B cell (primary cell): ENCODE results near the gene BARX1.

Experiments used
- EZH2 ChIP-seq: IDR thresholded peaks from 2 replicates; pipeline ENCODE4 v1.6.1; 2012; ENCODE audit warnings: borderline replicate concordance, low read depth, mild to moderate bottlenecking, moderate library complexity, low read length; ENCODE audit not compliant: insufficient read depth, poor library complexity, severe bottlenecking
- TF ChIP-seq, protein P1 (sequence below): fragments of 200-600 bp; IDR thresholded peaks from one replicate; pipeline ENCODE4 v1.8.0; 2022; ENCODE audit warnings: antibody characterized with exemption, mild to moderate bottlenecking

DNA sequence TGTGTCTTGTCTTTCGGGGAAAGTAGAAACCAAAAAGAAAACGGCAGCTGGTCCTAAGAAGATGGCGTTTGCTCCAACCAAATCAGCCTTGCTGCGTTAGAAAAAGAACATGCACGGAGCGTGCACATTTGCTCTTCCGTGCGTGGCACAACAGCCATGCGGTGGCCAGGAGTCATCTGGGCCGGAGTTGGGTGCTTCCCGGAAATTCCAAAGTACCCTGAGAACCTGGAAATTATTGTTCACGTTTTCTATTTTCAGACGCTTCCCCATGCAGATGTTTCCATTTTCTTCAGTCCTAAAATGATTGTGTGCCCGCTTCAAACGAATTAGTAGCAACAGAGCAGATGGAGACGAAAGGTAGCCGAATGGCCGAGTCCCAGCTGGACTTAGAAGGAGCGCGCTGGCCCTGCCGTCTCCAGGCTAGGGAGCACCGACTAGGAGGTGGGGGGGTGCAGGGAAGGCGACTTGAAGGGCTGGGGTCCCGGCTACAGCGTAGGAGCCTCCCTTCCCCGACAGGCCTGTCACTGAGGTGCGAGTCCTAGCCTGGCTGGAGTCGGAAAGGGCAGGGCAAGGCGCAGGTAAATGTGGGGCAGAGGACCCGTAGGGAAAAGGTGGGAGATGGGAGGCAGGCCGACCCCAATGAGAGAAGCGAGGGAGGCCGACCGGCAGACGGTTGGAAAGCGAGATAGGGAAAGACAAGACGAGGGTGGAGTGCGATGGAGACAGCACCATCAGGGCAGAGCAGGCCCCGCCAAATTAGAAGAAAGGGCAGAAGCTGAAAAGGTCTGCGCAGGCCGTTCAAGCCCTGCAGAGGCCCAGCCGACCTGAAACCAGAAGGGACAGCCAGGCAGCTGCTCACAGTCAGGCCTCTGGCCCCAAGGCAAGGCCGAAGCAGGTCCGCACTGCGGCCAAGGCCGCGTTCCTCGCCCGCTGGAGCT, 1.4 kb downstream of the BARX1 start:
- TF ChIP-seq, protein P1, sequence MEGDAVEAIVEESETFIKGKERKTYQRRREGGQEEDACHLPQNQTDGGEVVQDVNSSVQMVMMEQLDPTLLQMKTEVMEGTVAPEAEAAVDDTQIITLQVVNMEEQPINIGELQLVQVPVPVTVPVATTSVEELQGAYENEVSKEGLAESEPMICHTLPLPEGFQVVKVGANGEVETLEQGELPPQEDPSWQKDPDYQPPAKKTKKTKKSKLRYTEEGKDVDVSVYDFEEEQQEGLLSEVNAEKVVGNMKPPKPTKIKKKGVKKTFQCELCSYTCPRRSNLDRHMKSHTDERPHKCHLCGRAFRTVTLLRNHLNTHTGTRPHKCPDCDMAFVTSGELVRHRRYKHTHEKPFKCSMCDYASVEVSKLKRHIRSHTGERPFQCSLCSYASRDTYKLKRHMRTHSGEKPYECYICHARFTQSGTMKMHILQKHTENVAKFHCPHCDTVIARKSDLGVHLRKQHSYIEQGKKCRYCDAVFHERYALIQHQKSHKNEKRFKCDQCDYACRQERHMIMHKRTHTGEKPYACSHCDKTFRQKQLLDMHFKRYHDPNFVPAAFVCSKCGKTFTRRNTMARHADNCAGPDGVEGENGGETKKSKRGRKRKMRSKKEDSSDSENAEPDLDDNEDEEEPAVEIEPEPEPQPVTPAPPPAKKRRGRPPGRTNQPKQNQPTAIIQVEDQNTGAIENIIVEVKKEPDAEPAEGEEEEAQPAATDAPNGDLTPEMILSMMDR, result no peak
- TF ChIP-seq EZH2, result peak; percentile 40
